ENCODE measurements around the gene ZIM2. TPM values are rescaled to one million over a fixed set of nuclear protein-coding genes. Genes with fewer than 3 reads are reported as not detected.

ZIM2 gene
- polyA plus RNA-seq, 1 donor (not counting 4 experiments of a cell fraction or from before 2014, with no cell fraction given): not detected

DNA sequence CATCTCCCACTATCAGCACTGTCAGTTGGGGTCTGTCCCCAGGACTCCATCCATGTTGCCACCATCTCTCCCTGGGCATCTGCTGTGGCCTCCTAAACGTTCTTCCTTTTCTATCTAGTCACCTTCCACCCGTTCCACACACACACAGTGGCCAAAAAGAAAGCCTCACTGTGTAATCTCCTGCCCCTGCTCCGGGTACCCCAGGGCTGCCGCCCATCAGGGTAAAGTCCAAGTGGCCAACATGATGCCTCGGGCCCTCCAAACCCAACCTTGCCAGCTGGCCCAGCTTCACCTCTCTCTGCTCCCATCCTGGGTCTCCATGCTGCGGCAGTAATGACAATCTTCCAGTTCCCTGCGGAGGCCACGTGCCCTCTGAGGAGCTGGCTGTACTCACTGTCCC lies 29.4 kb upstream of the ZIM2 start:
- no peak for DNase-seq (ENCODE audit: low read depth, low spot score)
- TF ChIP-seq, protein P1, sequence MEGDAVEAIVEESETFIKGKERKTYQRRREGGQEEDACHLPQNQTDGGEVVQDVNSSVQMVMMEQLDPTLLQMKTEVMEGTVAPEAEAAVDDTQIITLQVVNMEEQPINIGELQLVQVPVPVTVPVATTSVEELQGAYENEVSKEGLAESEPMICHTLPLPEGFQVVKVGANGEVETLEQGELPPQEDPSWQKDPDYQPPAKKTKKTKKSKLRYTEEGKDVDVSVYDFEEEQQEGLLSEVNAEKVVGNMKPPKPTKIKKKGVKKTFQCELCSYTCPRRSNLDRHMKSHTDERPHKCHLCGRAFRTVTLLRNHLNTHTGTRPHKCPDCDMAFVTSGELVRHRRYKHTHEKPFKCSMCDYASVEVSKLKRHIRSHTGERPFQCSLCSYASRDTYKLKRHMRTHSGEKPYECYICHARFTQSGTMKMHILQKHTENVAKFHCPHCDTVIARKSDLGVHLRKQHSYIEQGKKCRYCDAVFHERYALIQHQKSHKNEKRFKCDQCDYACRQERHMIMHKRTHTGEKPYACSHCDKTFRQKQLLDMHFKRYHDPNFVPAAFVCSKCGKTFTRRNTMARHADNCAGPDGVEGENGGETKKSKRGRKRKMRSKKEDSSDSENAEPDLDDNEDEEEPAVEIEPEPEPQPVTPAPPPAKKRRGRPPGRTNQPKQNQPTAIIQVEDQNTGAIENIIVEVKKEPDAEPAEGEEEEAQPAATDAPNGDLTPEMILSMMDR (optimal IDR thresholded peaks at IDR 0.05 in 1 of 3, IDR thresholded peaks at IDR 0.05 in 1 of 3, conservative IDR thresholded peaks at IDR 0.05 in 1 of 3; ENCODE audit: extremely low read depth in 1 of 3, insufficient read depth in 2 of 3, low read length in 3 of 3): no peak
- Histone ChIP-seq H3K79me2 (ENCODE audit: control insufficient read depth, insufficient read depth, low read length) (no peaks in the 10 kb centered on the region), H3K9me3 (ENCODE audit: control insufficient read depth, low read depth, low read length) (peaks cover 11% of the 10 kb centered on the region), H4K20me1 (ENCODE audit: control insufficient read depth, extremely low read depth, insufficient read depth, low read length) (no peaks in the 10 kb centered on the region), H3K27ac (ENCODE audit: control insufficient read depth, insufficient read depth, low read length) (no peak overlapping the region), H3K9ac (ENCODE audit: control insufficient read depth, extremely low read depth, insufficient read depth, low read length) (no peak overlapping the region), H3K9me1 (ENCODE audit: control insufficient read depth, extremely low read depth, insufficient read depth, low read length) (no peaks in the 10 kb centered on the region), H3K27me3 (ENCODE audit: control insufficient read depth, extremely low read depth, insufficient read depth, low read length) (no peaks in the 10 kb centered on the region), H3K4me1 (ENCODE audit: control insufficient read depth, extremely low read depth, insufficient read depth, low read length) (no peaks in the 10 kb centered on the region), H3K4me2 (ENCODE audit: control insufficient read depth, extremely low read depth, insufficient read depth, low read depth, low read length) (no peak overlapping the region), H3K36me3 (ENCODE audit: control insufficient read depth in 2 of 2, extremely low read depth in 1 of 2, insufficient read depth in 2 of 2, low read length in 2 of 2) (no peaks in the 10 kb centered on the region), H2AFZ (ENCODE audit: control insufficient read depth, low read length) (no peak overlapping the region), H3K4me3 (ENCODE audit: control insufficient read depth in 2 of 3, extremely low read depth in 1 of 3, insufficient read depth in 2 of 3, low read depth in 1 of 3, low read length in 3 of 3) (no peak overlapping the region)
- dilution Hi-C loops (cut with MboI; ENCODE audit: extremely low pct_ligation_motif_present, low sequenced_read_pairs): no loop called here
- FAIRE-seq: no peak

DNA sequence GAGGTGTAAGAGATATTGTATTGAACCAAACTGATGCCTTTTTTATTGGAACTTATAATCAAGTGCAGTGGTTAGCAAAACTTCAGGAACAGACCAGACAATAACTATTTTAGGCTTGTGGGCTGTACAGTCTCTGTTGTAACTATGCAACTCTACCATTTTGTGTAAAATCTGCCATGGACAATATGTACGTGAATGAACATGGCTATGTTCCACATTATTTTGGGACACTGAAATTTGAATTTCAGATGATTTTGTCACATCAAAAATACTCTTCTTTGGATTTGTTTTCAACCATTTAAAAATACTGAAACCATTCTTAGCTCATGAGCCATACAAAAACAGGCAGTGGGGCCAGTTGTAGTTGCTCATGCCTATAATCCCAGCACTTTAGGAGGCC lies 27.9 kb upstream of the ZIM2 start:
- H3K79me2 ChIP-seq (ENCODE audit: control insufficient read depth, insufficient read depth, low read length): no peaks in the 10 kb centered on the region
- no peak for FAIRE-seq
- dilution Hi-C loops (cut with MboI; ENCODE audit: extremely low pct_ligation_motif_present, low sequenced_read_pairs): no loop called here

More for the DNA sequence above, 27.9 kb upstream of the ZIM2 start:
- DNase-seq (ENCODE audit: low read depth, low spot score): no peak
- Histone ChIP-seq H3K4me2 (ENCODE audit: control insufficient read depth, extremely low read depth, insufficient read depth, low read depth, low read length) (no peak overlapping the region), H3K9me3 (ENCODE audit: control insufficient read depth, low read depth, low read length) (peaks cover 10% of the 10 kb centered on the region), H4K20me1 (ENCODE audit: control insufficient read depth, extremely low read depth, insufficient read depth, low read length) (no peaks in the 10 kb centered on the region), H3K4me3 (ENCODE audit: control insufficient read depth in 2 of 3, extremely low read depth in 1 of 3, insufficient read depth in 2 of 3, low read depth in 1 of 3, low read length in 3 of 3) (no peak overlapping the region), H3K27me3 (ENCODE audit: control insufficient read depth, extremely low read depth, insufficient read depth, low read length) (no peaks in the 10 kb centered on the region), H3K27ac (ENCODE audit: control insufficient read depth, insufficient read depth, low read length) (no peak overlapping the region), H3K36me3 (ENCODE audit: control insufficient read depth in 2 of 2, extremely low read depth in 1 of 2, insufficient read depth in 2 of 2, low read length in 2 of 2) (no peaks in the 10 kb centered on the region), H3K9me1 (ENCODE audit: control insufficient read depth, extremely low read depth, insufficient read depth, low read length) (no peaks in the 10 kb centered on the region), H2AFZ (ENCODE audit: control insufficient read depth, low read length) (no peak overlapping the region), H3K4me1 (ENCODE audit: control insufficient read depth, extremely low read depth, insufficient read depth, low read length) (no peaks in the 10 kb centered on the region), H3K9ac (ENCODE audit: control insufficient read depth, extremely low read depth, insufficient read depth, low read length) (no peak overlapping the region)
- no peak for TF ChIP-seq EZH2 (IDR thresholded peaks at IDR 0.05; ENCODE audit: low read length)
- TF ChIP-seq, protein P1 (optimal IDR thresholded peaks at IDR 0.05 in 1 of 3, IDR thresholded peaks at IDR 0.05 in 1 of 3, conservative IDR thresholded peaks at IDR 0.05 in 1 of 3; ENCODE audit: extremely low read depth in 1 of 3, insufficient read depth in 2 of 3, low read length in 3 of 3): no peak
